ENCODE data around the gene FAM199X.
"Not testable (repeated sequence)": the region's sequence is repeated elsewhere in the genome, so short reads cannot be mapped to it uniquely, and the experiment has no call there.

The FAM199X gene

GRCh38 chrX:104195013-104195412 lies 28.8 kb downstream of the FAM199X start:
- no peak for DNase-seq (ENCODE audit: low read depth, low spot score)
- no peak for TF ChIP-seq CTCF (IDR thresholded peaks at IDR 0.05; ENCODE audit: insufficient read depth, low read length, missing control alignments)
- CTCF ChIA-PET, result interaction anchor here (0.8 to 4.0 kb wide), 20 partner anchors 9 to 727 kb away, joined by 3 to 23 read pairs (median 4); no protein-coding TSS in a partner anchor
- POLR2A ChIA-PET, result no interaction called here
- H3K4me3 ChIP-seq (ENCODE audit: low read depth, low read length), result no peak overlapping the region

- DNase-seq (ENCODE audit: low read depth, low spot score), result no peak
- ChIA-PET CTCF (interaction anchor here (0.7 to 4.0 kb wide), 22 partner anchors 9 to 150 kb away, joined by 3 to 23 read pairs (median 4); no protein-coding TSS in a partner anchor), POLR2A (no interaction called here)
- H3K4me3 ChIP-seq (ENCODE audit: low read depth, low read length), result no peak overlapping the region
- TF ChIP-seq CTCF (IDR thresholded peaks at IDR 0.05; ENCODE audit: insufficient read depth, low read length, missing control alignments), result peak; percentile 48
Observed at GRCh38 chrX:104195489-104196084, 29.3 kb downstream of the FAM199X start.

- CTCF ChIA-PET, result interaction anchor here (1.0 to 2.8 kb wide), 3 partner anchors 10 to 381 kb away, joined by 3 to 23 read pairs (median 5); no protein-coding TSS in a partner anchor
- H3K4me3 ChIP-seq (ENCODE audit: low read depth, low read length), result no peak overlapping the region
- DNase-seq (ENCODE audit: low read depth, low spot score), result no peak
- POLR2A ChIA-PET, result no interaction called here
- TF ChIP-seq CTCF (IDR thresholded peaks at IDR 0.05; ENCODE audit: insufficient read depth, low read length, missing control alignments), result no peak
Observed at GRCh38 chrX:104205548-104205947, 39.3 kb downstream of the FAM199X start.

- no peak overlapping the region for H3K4me3 ChIP-seq (ENCODE audit: low read depth, low read length)
- no peak for TF ChIP-seq CTCF (IDR thresholded peaks at IDR 0.05; ENCODE audit: insufficient read depth, low read length, missing control alignments)
- CTCF ChIA-PET, result no interaction called here
- no peak for DNase-seq (ENCODE audit: low read depth, low spot score)
- POLR2A ChIA-PET, result no interaction called here
Observed at GRCh38 chrX:104211187-104211586, 44.9 kb downstream of the FAM199X start.

- CTCF ChIA-PET; H3K4me3 ChIP-seq (ENCODE audit: low read depth, low read length); POLR2A ChIA-PET; DNase-seq (ENCODE audit: low read depth, low spot score): not testable (repeated sequence)
Observed at GRCh38 chrX:104230060-104230459, 63.8 kb downstream of the FAM199X start.
